ENCODE data around the gene CREB1. TPM values are rescaled to one million over a fixed set of nuclear protein-coding genes. Genes with fewer than 3 reads are reported as not detected.

CREB1 gene
- total and polyA plus RNA-seq, 4 donors = 5.4 to 79.6 (median 35.1) TPM

DNA sequence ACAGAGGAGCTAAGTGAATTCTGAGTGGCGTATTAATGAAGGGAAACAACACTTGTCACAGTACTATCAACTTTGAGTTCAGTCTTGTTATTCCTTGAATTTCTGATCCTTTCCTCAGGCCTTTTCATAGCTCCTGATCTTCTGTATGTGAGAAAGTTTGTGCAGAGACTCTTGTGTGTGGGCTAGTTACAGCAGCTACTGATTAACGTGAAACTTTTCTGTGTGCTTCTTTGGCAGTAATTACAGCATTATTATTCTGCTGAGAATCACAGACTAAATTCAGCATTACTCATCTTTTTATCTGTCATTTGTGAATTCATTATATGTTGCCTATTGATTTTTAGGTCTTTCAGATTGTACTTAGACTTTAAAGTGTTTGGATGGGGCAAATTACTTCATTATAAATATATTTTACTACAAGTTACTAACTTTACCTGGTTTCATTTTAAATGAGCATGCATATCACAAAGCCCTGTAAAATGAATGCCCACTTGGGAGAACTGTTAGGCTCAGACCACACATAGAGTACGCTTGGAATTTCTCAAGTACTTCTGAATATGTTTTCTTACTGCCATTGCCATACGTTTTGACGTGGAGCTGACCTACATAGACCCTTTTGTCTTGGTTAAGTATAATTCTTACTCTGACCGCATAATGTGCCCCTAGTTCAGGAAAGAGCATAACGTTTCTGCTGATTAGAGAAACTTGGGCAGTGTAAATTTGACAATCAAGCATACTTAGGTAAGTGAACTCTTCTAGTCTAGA is 36.2 kb downstream of the CREB1 start:
- DNase-seq (peak; percentile 18 to 64 (median 50)), ATAC-seq (ENCODE audit: insufficient read depth, low FRiP score) (no peak)
- TF ChIP-seq, protein P1, sequence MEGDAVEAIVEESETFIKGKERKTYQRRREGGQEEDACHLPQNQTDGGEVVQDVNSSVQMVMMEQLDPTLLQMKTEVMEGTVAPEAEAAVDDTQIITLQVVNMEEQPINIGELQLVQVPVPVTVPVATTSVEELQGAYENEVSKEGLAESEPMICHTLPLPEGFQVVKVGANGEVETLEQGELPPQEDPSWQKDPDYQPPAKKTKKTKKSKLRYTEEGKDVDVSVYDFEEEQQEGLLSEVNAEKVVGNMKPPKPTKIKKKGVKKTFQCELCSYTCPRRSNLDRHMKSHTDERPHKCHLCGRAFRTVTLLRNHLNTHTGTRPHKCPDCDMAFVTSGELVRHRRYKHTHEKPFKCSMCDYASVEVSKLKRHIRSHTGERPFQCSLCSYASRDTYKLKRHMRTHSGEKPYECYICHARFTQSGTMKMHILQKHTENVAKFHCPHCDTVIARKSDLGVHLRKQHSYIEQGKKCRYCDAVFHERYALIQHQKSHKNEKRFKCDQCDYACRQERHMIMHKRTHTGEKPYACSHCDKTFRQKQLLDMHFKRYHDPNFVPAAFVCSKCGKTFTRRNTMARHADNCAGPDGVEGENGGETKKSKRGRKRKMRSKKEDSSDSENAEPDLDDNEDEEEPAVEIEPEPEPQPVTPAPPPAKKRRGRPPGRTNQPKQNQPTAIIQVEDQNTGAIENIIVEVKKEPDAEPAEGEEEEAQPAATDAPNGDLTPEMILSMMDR (IDR thresholded peaks at IDR 0.05; ENCODE audit: control extremely low read depth, extremely low read depth) = no peak
- peaks cover 3 to 36% (median 13%) of the 10 kb centered on the region in 4 donors for H3K36me3 ChIP-seq (ENCODE audit: control insufficient read depth in 4 of 4, insufficient read depth in 4 of 4, low read length in 4 of 4)
- 77 to 85% methylated on average over 7 of the region's 7 CpGs for WGBS, 2 donors
- no peak overlapping the region for H3K9ac ChIP-seq (ENCODE audit: insufficient read depth in 1 of 2, low read length in 2 of 2)
- H3K4me1 ChIP-seq (ENCODE audit: control insufficient read depth in 5 of 5, insufficient read depth in 5 of 5, low read length in 5 of 5) = peaks cover 0 to 2% (median 0%) of the 10 kb centered on the region in 5 donors
- H3K27ac ChIP-seq (ENCODE audit: low read depth in 1 of 2, low read length in 1 of 2) = no peak overlapping the region
- no peak overlapping the region for H3K4me3 ChIP-seq
- H3K9me3 ChIP-seq (ENCODE audit: control insufficient read depth in 4 of 4, insufficient read depth in 3 of 4, low read length in 3 of 4) = no peaks in the 10 kb centered on the region
- H3K27me3 ChIP-seq (ENCODE audit: control insufficient read depth in 3 of 3, insufficient read depth in 3 of 3, low read length in 2 of 3) = no peaks in the 10 kb centered on the region

DNA sequence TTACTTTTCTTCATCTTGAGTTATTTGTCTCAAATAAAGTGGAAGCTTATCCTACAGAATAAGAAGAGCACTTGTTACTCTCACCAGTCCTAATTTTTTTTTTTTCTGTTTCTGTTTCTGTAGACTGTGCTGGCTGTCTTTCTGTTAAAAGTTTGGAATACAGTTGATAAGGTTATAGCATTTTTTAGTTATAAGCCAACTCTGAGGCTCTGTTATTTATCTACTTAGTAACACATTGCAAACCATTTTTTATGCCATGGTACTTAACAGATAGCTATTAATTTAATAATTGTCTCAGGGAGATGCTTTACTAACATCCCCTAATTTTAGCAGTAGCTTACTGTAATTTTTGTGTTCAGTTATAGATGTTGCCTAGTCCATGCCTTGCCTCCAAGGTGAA is 37.9 kb downstream of the CREB1 start:
- no peak overlapping the region for H3K4me3 ChIP-seq
- ATAC-seq (ENCODE audit: insufficient read depth, low FRiP score) = no peak
- TF ChIP-seq, protein P1 (IDR thresholded peaks at IDR 0.05; ENCODE audit: control extremely low read depth, extremely low read depth) = no peak
- no peaks in the 10 kb centered on the region for H3K4me1 ChIP-seq (ENCODE audit: control insufficient read depth in 5 of 5, insufficient read depth in 5 of 5, low read length in 5 of 5)
- no peaks in the 10 kb centered on the region for H3K27me3 ChIP-seq (ENCODE audit: control insufficient read depth in 3 of 3, insufficient read depth in 3 of 3, low read length in 2 of 3)
- no peak overlapping the region for H3K9ac ChIP-seq (ENCODE audit: insufficient read depth in 1 of 2, low read length in 2 of 2)
- no peak overlapping the region for H3K27ac ChIP-seq (ENCODE audit: low read depth in 1 of 2, low read length in 1 of 2)
- DNase-seq = no peak
- no peaks in the 10 kb centered on the region for H3K9me3 ChIP-seq (ENCODE audit: control insufficient read depth in 4 of 4, insufficient read depth in 3 of 4, low read length in 3 of 4)
- peaks cover 3 to 32% (median 20%) of the 10 kb centered on the region in 4 donors for H3K36me3 ChIP-seq (ENCODE audit: control insufficient read depth in 4 of 4, insufficient read depth in 4 of 4, low read length in 4 of 4)

DNA sequence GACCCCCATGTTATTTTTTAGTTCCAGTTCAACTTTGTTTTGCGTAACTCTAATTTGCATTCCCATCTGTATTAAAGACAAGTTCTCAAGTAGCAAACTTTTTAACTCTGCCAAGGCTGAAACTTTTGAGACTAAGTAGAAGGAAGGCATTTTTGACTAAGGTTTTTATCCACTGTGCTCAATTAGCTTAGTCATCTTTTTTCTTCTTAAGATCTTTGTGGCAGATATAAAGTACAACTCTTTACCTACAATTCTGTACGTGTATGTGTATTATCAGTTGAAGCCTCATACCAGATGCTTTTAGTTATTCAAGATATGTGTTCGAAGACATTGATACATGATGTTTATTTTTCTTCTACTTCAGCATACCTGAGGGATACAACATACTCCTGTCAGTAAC is 41.6 kb downstream of the CREB1 start:
- Histone ChIP-seq H3K27me3 (ENCODE audit: control insufficient read depth in 3 of 3, insufficient read depth in 3 of 3, low read length in 2 of 3) (no peaks in the 10 kb centered on the region), H3K36me3 (ENCODE audit: control insufficient read depth in 4 of 4, insufficient read depth in 4 of 4, low read length in 4 of 4) (peaks cover 6 to 42% (median 24%) of the 10 kb centered on the region in 4 donors), H3K4me3 (no peak overlapping the region), H3K9ac (ENCODE audit: insufficient read depth in 1 of 2, low read length in 2 of 2) (no peak overlapping the region), H3K9me3 (ENCODE audit: control insufficient read depth in 4 of 4, insufficient read depth in 3 of 4, low read length in 3 of 4) (no peaks in the 10 kb centered on the region), H3K27ac (ENCODE audit: low read depth in 1 of 2, low read length in 1 of 2) (no peak overlapping the region), H3K4me1 (ENCODE audit: control insufficient read depth in 5 of 5, insufficient read depth in 5 of 5, low read length in 5 of 5) (no peaks in the 10 kb centered on the region)
- DNase-seq (no peak), ATAC-seq (ENCODE audit: insufficient read depth, low FRiP score) (no peak)
- TF ChIP-seq, protein P1 (IDR thresholded peaks at IDR 0.05; ENCODE audit: control extremely low read depth, extremely low read depth) = no peak
- 88 to 92% methylated on average over 3 of the region's 3 CpGs for WGBS, 2 donors
